ENCODE data around the gene IL1RN.

Gene IL1RN

DNA sequence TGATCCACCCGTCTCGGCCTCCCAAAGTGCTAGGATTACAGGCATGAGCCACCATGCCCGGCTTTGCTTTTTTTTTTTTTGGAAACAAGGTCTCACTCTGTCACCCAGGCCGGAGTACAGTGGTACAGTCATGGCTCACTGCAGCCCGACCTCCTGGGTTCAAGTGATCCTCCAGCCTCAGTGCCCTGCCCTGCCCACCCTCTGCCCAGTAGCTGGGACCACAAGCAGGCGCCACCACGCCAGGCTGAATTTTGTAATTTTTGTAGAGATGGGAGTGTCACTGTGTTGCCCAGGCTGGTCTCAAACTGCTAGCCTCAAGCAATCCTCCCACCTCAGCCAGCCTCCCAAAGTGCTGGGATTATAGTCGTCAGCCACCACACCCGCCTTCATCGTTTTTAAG lies 34.8 kb downstream of the IL1RN start:
- no peak overlapping the region for H3K27ac ChIP-seq (ENCODE audit: low read length, poor library complexity, severe bottlenecking)
- no peak overlapping the region for H3K4me3 ChIP-seq (ENCODE audit: insufficient read depth in 1 of 2, low read depth in 1 of 2, low read length in 2 of 2)
- no peak overlapping the region for H3K4me2 ChIP-seq (ENCODE audit: low read length, poor library complexity, severe bottlenecking)
- H2AK5ac ChIP-seq (ENCODE audit: low read length, severe bottlenecking): no peak overlapping the region
- no peak overlapping the region for H2BK12ac ChIP-seq (ENCODE audit: low read length in 2 of 2)
- H3K9ac ChIP-seq (ENCODE audit: low read length): no peak overlapping the region
- no peaks in the 10 kb centered on the region for H3K9me3 ChIP-seq (ENCODE audit: control insufficient read depth, low read length)
- H2BK15ac ChIP-seq (ENCODE audit: low read depth, poor library complexity, severe bottlenecking): no peak overlapping the region
- H3K4me1 ChIP-seq (ENCODE audit: control insufficient read depth, insufficient read depth, low read depth, low read length): peaks cover 8% of the 10 kb centered on the region
- H4K91ac ChIP-seq (ENCODE audit: low read length): no peak overlapping the region
- H2AFZ ChIP-seq (ENCODE audit: low read depth, low read length): no peak overlapping the region
- no peak overlapping the region for H4K8ac ChIP-seq (ENCODE audit: low read length)
- H3K23ac ChIP-seq (ENCODE audit: low read length in 2 of 2): no peak overlapping the region
- WGBS: 81% methylated on average over 4 of the region's 10 CpGs
- H3K18ac ChIP-seq (ENCODE audit: low read depth in 1 of 2, low read length in 2 of 2): no peak overlapping the region
- H3K36me3 ChIP-seq (ENCODE audit: control insufficient read depth in 1 of 2, insufficient read depth in 2 of 2, low read depth in 1 of 2, low read length in 2 of 2): peaks cover 0 to 3% of the 10 kb centered on the region in 2 experiments
- no peak for DNase-seq
- H3K4ac ChIP-seq (ENCODE audit: low read depth in 1 of 2, low read length in 2 of 2): no peak overlapping the region
- no peaks in the 10 kb centered on the region for H3K27me3 ChIP-seq (ENCODE audit: control insufficient read depth in 1 of 2, insufficient read depth in 1 of 2, low read length in 2 of 2)
- H2BK120ac ChIP-seq (ENCODE audit: low read depth, low read length): no peak overlapping the region
- no peak overlapping the region for H3K14ac ChIP-seq (ENCODE audit: low read length in 2 of 2)
- H3K79me1 ChIP-seq (replicated peaks; ENCODE audit: low read length, poor library complexity, severe bottlenecking): peaks cover 7% of the 10 kb centered on the region
- no peak overlapping the region for H2BK5ac ChIP-seq (ENCODE audit: low read depth, low read length, poor library complexity, severe bottlenecking)

DNA sequence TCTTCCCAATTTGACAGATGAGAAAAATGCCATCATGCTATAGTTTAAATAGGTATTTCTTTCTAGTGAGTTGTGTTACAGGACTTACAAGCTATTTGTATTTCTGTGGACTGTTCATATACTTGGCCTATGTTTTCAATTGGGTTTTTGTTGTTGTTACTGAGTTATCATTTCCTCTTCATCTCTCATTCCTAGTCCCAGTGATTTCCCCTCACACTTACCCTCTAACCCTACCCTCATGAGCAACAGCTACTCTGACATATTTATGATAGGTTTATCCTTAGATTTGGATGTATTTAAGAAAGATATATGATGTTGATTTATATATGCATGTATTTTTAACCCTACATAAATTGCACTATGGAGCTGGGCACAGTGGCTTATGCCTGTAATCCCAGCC lies 35.5 kb downstream of the IL1RN start:
- Histone ChIP-seq H2BK12ac (ENCODE audit: low read length in 2 of 2) (no peak overlapping the region), H3K4me3 (ENCODE audit: insufficient read depth in 1 of 2, low read depth in 1 of 2, low read length in 2 of 2) (no peak overlapping the region), H3K9ac (ENCODE audit: low read length) (no peak overlapping the region), H2AFZ (ENCODE audit: low read depth, low read length) (no peak overlapping the region), H4K8ac (ENCODE audit: low read length) (no peak overlapping the region), H2BK15ac (ENCODE audit: low read depth, poor library complexity, severe bottlenecking) (no peak overlapping the region), H4K91ac (ENCODE audit: low read length) (no peak overlapping the region), H3K23ac (ENCODE audit: low read length in 2 of 2) (no peak overlapping the region), H3K4ac (ENCODE audit: low read depth in 1 of 2, low read length in 2 of 2) (no peak overlapping the region), H2BK120ac (ENCODE audit: low read depth, low read length) (no peak overlapping the region), H3K36me3 (ENCODE audit: control insufficient read depth in 1 of 2, insufficient read depth in 2 of 2, low read depth in 1 of 2, low read length in 2 of 2) (peaks cover 0 to 4% of the 10 kb centered on the region in 2 experiments), H3K14ac (ENCODE audit: low read length in 2 of 2) (no peak overlapping the region), H2AK5ac (ENCODE audit: low read length, severe bottlenecking) (no peak overlapping the region), H2BK5ac (ENCODE audit: low read depth, low read length, poor library complexity, severe bottlenecking) (no peak overlapping the region), H3K79me1 (replicated peaks; ENCODE audit: low read length, poor library complexity, severe bottlenecking) (peaks cover 9% of the 10 kb centered on the region), H3K18ac (ENCODE audit: low read depth in 1 of 2, low read length in 2 of 2) (no peak overlapping the region), H3K4me2 (ENCODE audit: low read length, poor library complexity, severe bottlenecking) (no peak overlapping the region), H3K4me1 (ENCODE audit: control insufficient read depth, insufficient read depth, low read depth, low read length) (peaks cover 3% of the 10 kb centered on the region), H3K9me3 (ENCODE audit: control insufficient read depth, low read length) (no peaks in the 10 kb centered on the region), H3K27ac (ENCODE audit: low read length, poor library complexity, severe bottlenecking) (no peak overlapping the region), H3K27me3 (ENCODE audit: control insufficient read depth in 1 of 2, insufficient read depth in 1 of 2, low read length in 2 of 2) (no peaks in the 10 kb centered on the region)
- no peak for DNase-seq

- WGBS: 86% methylated on average over 11 of the region's 11 CpGs
- Histone ChIP-seq H3K9me3 (ENCODE audit: control insufficient read depth, low read length) (no peaks in the 10 kb centered on the region), H4K8ac (ENCODE audit: low read length) (no peak overlapping the region), H2AFZ (ENCODE audit: low read depth, low read length) (no peak overlapping the region), H3K4me1 (ENCODE audit: control insufficient read depth, insufficient read depth, low read depth, low read length) (no peaks in the 10 kb centered on the region), H3K18ac (ENCODE audit: low read depth in 1 of 2, low read length in 2 of 2) (no peak overlapping the region), H3K4ac (ENCODE audit: low read depth in 1 of 2, low read length in 2 of 2) (no peak overlapping the region), H3K79me1 (replicated peaks; ENCODE audit: low read length, poor library complexity, severe bottlenecking) (peaks cover 9% of the 10 kb centered on the region), H3K23ac (ENCODE audit: low read length in 2 of 2) (no peak overlapping the region), H2BK120ac (ENCODE audit: low read depth, low read length) (no peak overlapping the region), H2BK15ac (ENCODE audit: low read depth, poor library complexity, severe bottlenecking) (no peak overlapping the region), H3K27ac (ENCODE audit: low read length, poor library complexity, severe bottlenecking) (no peak overlapping the region), H3K4me3 (ENCODE audit: insufficient read depth in 1 of 2, low read depth in 1 of 2, low read length in 2 of 2) (no peak overlapping the region), H2BK5ac (ENCODE audit: low read depth, low read length, poor library complexity, severe bottlenecking) (no peak overlapping the region), H2BK12ac (ENCODE audit: low read length in 2 of 2) (no peak overlapping the region), H2AK5ac (ENCODE audit: low read length, severe bottlenecking) (no peak overlapping the region), H3K9ac (ENCODE audit: low read length) (no peak overlapping the region), H3K27me3 (ENCODE audit: control insufficient read depth in 1 of 2, insufficient read depth in 1 of 2, low read length in 2 of 2) (no peaks in the 10 kb centered on the region), H4K91ac (ENCODE audit: low read length) (no peak overlapping the region), H3K14ac (ENCODE audit: low read length in 2 of 2) (no peak overlapping the region), H3K4me2 (ENCODE audit: low read length, poor library complexity, severe bottlenecking) (no peak overlapping the region), H3K36me3 (ENCODE audit: control insufficient read depth in 1 of 2, insufficient read depth in 2 of 2, low read depth in 1 of 2, low read length in 2 of 2) (peaks cover 0 to 9% of the 10 kb centered on the region in 2 experiments)
- no peak for DNase-seq
Observed at GRCh38 chr2:113164215-113164929, 37.0 kb downstream of the IL1RN start.

GRCh38 chr2:113164930-113165585 lies 37.7 kb downstream of the IL1RN start:
- Histone ChIP-seq H2BK5ac (ENCODE audit: low read depth, low read length, poor library complexity, severe bottlenecking) (no peak overlapping the region), H3K79me1 (replicated peaks; ENCODE audit: low read length, poor library complexity, severe bottlenecking) (peaks cover 9% of the 10 kb centered on the region), H3K4me2 (ENCODE audit: low read length, poor library complexity, severe bottlenecking) (no peak overlapping the region)

More at GRCh38 chr2:113164930-113165585, 37.7 kb downstream of the IL1RN start:
- Histone ChIP-seq H2AK5ac (ENCODE audit: low read length, severe bottlenecking) (no peak overlapping the region), H3K4me1 (ENCODE audit: control insufficient read depth, insufficient read depth, low read depth, low read length) (no peaks in the 10 kb centered on the region), H3K9ac (ENCODE audit: low read length) (no peak overlapping the region), H3K36me3 (ENCODE audit: control insufficient read depth in 1 of 2, insufficient read depth in 2 of 2, low read depth in 1 of 2, low read length in 2 of 2) (peaks cover 0 to 9% of the 10 kb centered on the region in 2 experiments), H3K27me3 (ENCODE audit: control insufficient read depth in 1 of 2, insufficient read depth in 1 of 2, low read length in 2 of 2) (no peaks in the 10 kb centered on the region), H3K4ac (ENCODE audit: low read depth in 1 of 2, low read length in 2 of 2) (no peak overlapping the region), H3K27ac (ENCODE audit: low read length, poor library complexity, severe bottlenecking) (no peak overlapping the region), H3K4me3 (ENCODE audit: insufficient read depth in 1 of 2, low read depth in 1 of 2, low read length in 2 of 2) (no peak overlapping the region), H4K91ac (ENCODE audit: low read length) (no peak overlapping the region), H2BK15ac (ENCODE audit: low read depth, poor library complexity, severe bottlenecking) (no peak overlapping the region), H2BK12ac (ENCODE audit: low read length in 2 of 2) (no peak overlapping the region), H4K8ac (ENCODE audit: low read length) (no peak overlapping the region), H3K14ac (ENCODE audit: low read length in 2 of 2) (no peak overlapping the region), H2AFZ (ENCODE audit: low read depth, low read length) (no peak overlapping the region), H3K18ac (ENCODE audit: low read depth in 1 of 2, low read length in 2 of 2) (no peak overlapping the region), H3K23ac (ENCODE audit: low read length in 2 of 2) (no peak overlapping the region), H2BK120ac (ENCODE audit: low read depth, low read length) (no peak overlapping the region), H3K9me3 (ENCODE audit: control insufficient read depth, low read length) (no peaks in the 10 kb centered on the region)
- 60% methylated on average over 10 of the region's 10 CpGs for WGBS
- DNase-seq: no peak

Data from mesenchymal stem cell (in vitro differentiated cells and primary cell).